Panc1 (cell line): Measurements from ENCODE around the gene PITX1. TPM values are rescaled to one million over a fixed set of nuclear protein-coding genes. Genes with fewer than 3 reads are reported as not detected.

Experiments
- ATAC-seq: fragments of 200-7000 bp; cut with Tn5 transposase; 2 replicates; pipeline ENCODE4 v1.9.1; 2020; ENCODE audit warnings: mild to moderate bottlenecking, moderate library complexity
- BruUV-seq: library from RNA; stranded (reverse); fragments of 400-500 nt; replicated peaks from 2 replicates; lab custom pipeline; 2021; lab: Mats Ljungman, UMichigan
- CTCF ChIA-PET: fragments of 300-600 bp; sonication (Branson Sonifier 250); formaldehyde crosslinking; loops from one replicate; lab custom pipeline; 2022; ENCODE audit warnings: antibody characterized with exemption; lab: Charles Lee
- POLR2A ChIA-PET: fragments of 300-600 bp; sonication (Branson Sonifier 250); formaldehyde crosslinking; loops from one replicate; lab custom pipeline; 2022; ENCODE audit warnings: antibody characterized with exemption; lab: Charles Lee
- DNase-seq: peaks from one replicate; pipeline ENCODE4 v3.0.0-alpha.2; 2010; ENCODE audit warnings: low read depth, low spot score
- H3K27ac ChIP-seq: 2 replicates; pipeline ENCODE4 v1.5.1; 2011; ENCODE audit warnings: mild to moderate bottlenecking, low read length, inconsistent platforms
- H3K27me3 ChIP-seq: fragments of 200-500 bp; sonication (Bioruptor generic); 2 replicates; pipeline ENCODE4 v1.6.0; 2014; ENCODE audit warnings: low read length, inconsistent platforms; ENCODE audit not compliant: control insufficient read depth, insufficient read depth
- H3K36me3 ChIP-seq: fragments of 200-500 bp; sonication (Bioruptor generic); 2 replicates; pipeline ENCODE4 v1.5.1; 2014; ENCODE audit warnings: inconsistent platforms, mild to moderate bottlenecking, low read length, moderate library complexity; ENCODE audit not compliant: control insufficient read depth, insufficient read depth
- H3K4me1 ChIP-seq: 2 replicates; pipeline ENCODE4 v1.5.1; 2011; ENCODE audit warnings: inconsistent platforms, mild to moderate bottlenecking, low read length, moderate library complexity; ENCODE audit not compliant: control insufficient read depth, insufficient read depth
- H3K4me3 ChIP-seq, 2 experiments: 2 replicates each; pipeline ENCODE4 v1.5.1; 2011 to 2012; ENCODE audit warnings: low read depth in 2 of 2, low read length in 2 of 2, mild to moderate bottlenecking in 2 of 2, inconsistent platforms in 1 of 2, moderate library complexity in 1 of 2
- H3K9me3 ChIP-seq: fragments of 200-500 bp; sonication (Bioruptor generic); 2 replicates; pipeline ENCODE4 v1.5.1; 2014; ENCODE audit warnings: low read depth, mild to moderate bottlenecking, inconsistent platforms, low read length, moderate library complexity; ENCODE audit not compliant: control insufficient read depth, insufficient read depth
- CTCF ChIP-seq: fragments of 450-650 bp; IDR thresholded peaks from 2 replicates; pipeline ENCODE4 v1.5.1; 2017; ENCODE audit warnings: mild to moderate bottlenecking
- POLR2AphosphoS5 ChIP-seq: IDR thresholded peaks from 2 replicates; pipeline ENCODE4 v1.6.1; 2012; ENCODE audit warnings: mild to moderate bottlenecking, low read depth, low read length, moderate library complexity
- REST ChIP-seq, 2 experiments: IDR thresholded peaks; 2 replicates each; pipeline ENCODE4 v1.6.1; 2011 to 2012; ENCODE audit warnings: low read depth in 2 of 2, control low read depth in 1 of 2, low read length in 1 of 2, mild to moderate bottlenecking in 1 of 2, moderate library complexity in 1 of 2; ENCODE audit not compliant: insufficient read depth in 1 of 2
- SIN3A ChIP-seq: IDR thresholded peaks from 2 replicates; pipeline ENCODE4 v1.6.1; 2012; ENCODE audit warnings: low read depth, mild to moderate bottlenecking, low read length, moderate library complexity, borderline replicate concordance; ENCODE audit not compliant: insufficient read depth
- TCF7L2 ChIP-seq: IDR thresholded peaks from 2 replicates; pipeline ENCODE4 v1.6.1; 2011; ENCODE audit warnings: mild to moderate bottlenecking, low read depth, low read length, inconsistent platforms
- in situ Hi-C: cut with HindIII; loops from 2 replicates; pipeline ENCODE4 v1.10.0; 2016; ENCODE audit warnings: low sequenced_read_pairs, low pct_unique_long_range_greater_than_20kb
- intact Hi-C: fragments of 100-400 bp; cut with micrococcal nuclease; formaldehyde crosslinking; loops from one replicate; pipeline ENCODE4 v1.10.0; 2022; ENCODE audit not compliant: unreplicated experiment
- total RNA-seq: library from RNA; stranded (reverse); gene quantifications from one replicate; pipeline ENCODE4 v1.2.1, GENCODE V29; 2021; ENCODE audit not compliant: unreplicated experiment

The PITX1 gene
- total RNA-seq, 1 experiment from 2014 or later = 41.5 TPM

- no peak for ATAC-seq
- H3K36me3 ChIP-seq = no peaks in the 10 kb centered on the region
- BruUV-seq = no TSS peak
- intact Hi-C loops = no loop called here
- POLR2A ChIA-PET = no interaction called here
- in situ Hi-C loops = no loop called here
- H3K27ac ChIP-seq = no peak overlapping the region
- DNase-seq = no peak
- no peak overlapping the region for H3K4me3 ChIP-seq
- no peaks in the 10 kb centered on the region for H3K9me3 ChIP-seq
- H3K27me3 ChIP-seq = no peaks in the 10 kb centered on the region
- H3K4me1 ChIP-seq = peaks cover 12% of the 10 kb centered on the region
- CTCF ChIA-PET = interaction anchor here (0.6 kb wide), 1 partner anchor 176 kb away, joined by 6 read pairs; no protein-coding TSS in a partner anchor
- TF ChIP-seq REST (IDR thresholded peaks at IDR 0.05; ENCODE audit: insufficient read depth in 1 of 2, low read depth in 2 of 2, low read length in 1 of 2) (no peak), CTCF (no peak), SIN3A (no peak)
Observed at GRCh38 chr5:135018457-135018856, 15.6 kb downstream of the PITX1 start.

GRCh38 chr5:135016861-135017290 lies 17.2 kb downstream of the PITX1 start:
- Histone ChIP-seq H3K9me3 (no peaks in the 10 kb centered on the region), H3K27me3 (no peaks in the 10 kb centered on the region), H3K4me1 (peaks cover 12% of the 10 kb centered on the region), H3K36me3 (no peaks in the 10 kb centered on the region), H3K4me3 (no peak overlapping the region), H3K27ac (no peak overlapping the region)
- no peak for DNase-seq
- ATAC-seq = no peak
- TF ChIP-seq CTCF (no peak), POLR2AphosphoS5 (no peak), TCF7L2 (no peak), SIN3A (no peak), REST (IDR thresholded peaks at IDR 0.05; ENCODE audit: insufficient read depth in 1 of 2, low read depth in 2 of 2, low read length in 1 of 2) (no peak)
- intact Hi-C loops = no loop called here
- in situ Hi-C loops = no loop called here
- no TSS peak for BruUV-seq
- CTCF ChIA-PET = no interaction called here
- POLR2A ChIA-PET = no interaction called here
